Liver (tissue), 9 donors: ENCODE data around the gene DCD. TPM values are rescaled to one million over a fixed set of nuclear protein-coding genes. Genes with fewer than 3 reads are reported as not detected.
A peak's percentile ranks its signal among the peaks of the same experiment; 100 is the strongest.

Experiments used
- DNase-seq: peaks from one replicate; pipeline ENCODE4 v3.0.0-alpha.2; 2017; ENCODE audit warnings: low spot score
- H3K27ac ChIP-seq, 2 donors: one replicate each; pipeline ENCODE4 v1.7.0; 2013; ENCODE audit warnings: inconsistent platforms in 2 of 2, low read length in 2 of 2, control low read depth in 1 of 2, low read depth in 1 of 2, mild to moderate bottlenecking in 1 of 2
- H3K27me3 ChIP-seq, 4 donors: one replicate each; pipeline versions ENCODE4 v1.6.1 to v1.7.0; 2013; ENCODE audit warnings: low read length in 3 of 4, inconsistent platforms in 1 of 4, mild to moderate bottlenecking in 1 of 4, moderate library complexity in 1 of 4; ENCODE audit not compliant: control insufficient read depth in 4 of 4, insufficient read depth in 4 of 4
- H3K36me3 ChIP-seq, 4 donors: one replicate each; pipeline versions ENCODE4 v1.6.1 to v1.7.0; 2013; ENCODE audit warnings: low read length in 3 of 4, mild to moderate bottlenecking in 3 of 4, low read depth in 1 of 4, moderate library complexity in 1 of 4; ENCODE audit not compliant: control insufficient read depth in 4 of 4, insufficient read depth in 3 of 4
- H3K4me1 ChIP-seq, 4 donors: one replicate each; pipeline versions ENCODE4 v1.6.1 to v1.7.0; 2013; ENCODE audit warnings: low read length in 3 of 4, mild to moderate bottlenecking in 3 of 4, moderate library complexity in 1 of 4; ENCODE audit not compliant: control insufficient read depth in 4 of 4, insufficient read depth in 4 of 4
- H3K4me3 ChIP-seq, 3 donors: one replicate each; pipeline versions ENCODE4 v1.6.1 to v1.7.0; 2013; ENCODE audit warnings: low read length in 3 of 3, control low read depth in 1 of 3, low read depth in 1 of 3, mild to moderate bottlenecking in 1 of 3
- H3K9ac ChIP-seq, 2 donors: one replicate each; pipeline ENCODE4 v1.7.0; 2013; ENCODE audit warnings: low read length in 2 of 2, mild to moderate bottlenecking in 2 of 2, moderate library complexity in 2 of 2, control low read depth in 1 of 2, low read depth in 1 of 2
- H3K9me3 ChIP-seq, 4 donors: one replicate each; pipeline versions ENCODE4 v1.6.1 to v1.7.0; 2013; ENCODE audit warnings: low read length in 3 of 4; ENCODE audit not compliant: control insufficient read depth in 4 of 4
- EGR1 ChIP-seq, 2 donors: IDR thresholded peaks; 2 replicates each; pipeline ENCODE4 v1.6.1; 2016 to 2018; ENCODE audit warnings: antibody characterized with exemption in 2 of 2, low read depth in 2 of 2
- FOXA1 ChIP-seq: IDR thresholded peaks from 2 replicates; pipeline ENCODE4 v1.6.1; 2016; ENCODE audit warnings: antibody characterized with exemption
- GABPA ChIP-seq, 2 donors: IDR thresholded peaks in 1 of 2; conservative IDR thresholded peaks in 1 of 2; 2 replicates each; pipeline ENCODE4 v1.6.1; 2016; ENCODE audit warnings: antibody characterized with exemption in 2 of 2, mild to moderate bottlenecking in 1 of 2, moderate library complexity in 1 of 2
- HNF4A ChIP-seq, 2 donors: conservative IDR thresholded peaks; 2 replicates each; pipeline ENCODE4 v1.6.1; 2016; ENCODE audit warnings: antibody characterized with exemption in 2 of 2, mild to moderate bottlenecking in 2 of 2
- JUND ChIP-seq, 2 donors: IDR thresholded peaks; 2 replicates each; pipeline ENCODE4 v1.6.1; 2016; ENCODE audit warnings: antibody characterized with exemption in 2 of 2
- MAX ChIP-seq: IDR thresholded peaks from 2 replicates; pipeline ENCODE4 v1.6.1; 2016; ENCODE audit warnings: antibody characterized with exemption
- NR2F2 ChIP-seq: IDR thresholded peaks from 2 replicates; pipeline ENCODE4 v1.6.1; 2016; ENCODE audit warnings: antibody characterized with exemption
- RAD21 ChIP-seq, 2 donors: IDR thresholded peaks; 2 replicates each; pipeline ENCODE4 v1.6.1; 2016; ENCODE audit warnings: antibody characterized with exemption in 2 of 2, mild to moderate bottlenecking in 2 of 2
- REST ChIP-seq: IDR thresholded peaks from 2 replicates; pipeline ENCODE4 v1.6.1; 2016; ENCODE audit warnings: antibody characterized with exemption, mild to moderate bottlenecking
- RXRA ChIP-seq, 2 donors: IDR thresholded peaks; 2 replicates each; pipeline ENCODE4 v1.6.1; 2017 to 2018; ENCODE audit warnings: antibody characterized with exemption in 2 of 2, mild to moderate bottlenecking in 1 of 2
- SP1 ChIP-seq: IDR thresholded peaks from 2 replicates; pipeline ENCODE4 v1.6.1; 2018; ENCODE audit warnings: antibody characterized with exemption, mild to moderate bottlenecking
- TAF1 ChIP-seq: conservative IDR thresholded peaks from 2 replicates; pipeline ENCODE4 v1.6.1; 2016; ENCODE audit warnings: antibody characterized with exemption, mild to moderate bottlenecking
- YY1 ChIP-seq: IDR thresholded peaks from 2 replicates; pipeline ENCODE4 v1.6.1; 2016; ENCODE audit warnings: antibody characterized with exemption, mild to moderate bottlenecking
- WGBS: extraction: QIAGEN DNeasy Blood & Tissue Kit; methylation state at CpG from one replicate; pipeline ENCODE4 v1.1.7; 2013; 5-methylcytosine and 5-hydroxymethylcytosine counted together
- polyA plus RNA-seq, 2 donors: library from polyadenylated mRNA; stranded (reverse) in 1 of 2; unstranded in 1 of 2; fragments of 200-250 nt in 1 of 2; fragments of >200 nt in 1 of 2; fragmentation: Nextera tagmentation in 1 of 2; extraction: Ambion mirVana in 1 of 2; gene quantifications; one replicate each; pipeline versions ENCODE4 v1.2.1 to v1.2.3, GENCODE V29; 2013 to 2015
- total RNA-seq, 2 donors: library from RNA; depleted of rRNA; stranded (reverse); fragments of >200 nt; gene quantifications; one replicate each; pipeline ENCODE4 v1.2.3, GENCODE V29; 2014
- TF ChIP-seq, protein P1 (sequence below): IDR thresholded peaks from 2 replicates; pipeline ENCODE4 v1.6.1; 2016; ENCODE audit warnings: antibody characterized with exemption
- TF ChIP-seq, protein P2 (sequence below): fragments of 150-350 bp; IDR thresholded peaks from 2 replicates; pipeline ENCODE4 v1.5.1; 2017; ENCODE audit warnings: improper control_type of control experiment, low read depth, low read length; ENCODE audit not compliant: missing input control
- TF ChIP-seq, protein P3 (sequence below): IDR thresholded peaks from 2 replicates; pipeline ENCODE4 v1.6.1; 2016; ENCODE audit warnings: antibody characterized with exemption
- donor health status: healthy.
- donor health status: healthy.
- donor health status: healthy.
- donor health status: healthy.
- donor health status: healthy.

DCD gene
- total and polyA plus RNA-seq, 4 donors: not detected

GRCh38 chr12:54603872-54604271 lies 44.3 kb downstream of the DCD start:
- no peaks in the 10 kb centered on the region for H3K36me3 ChIP-seq
- no peak for TF ChIP-seq RXRA (IDR thresholded peaks at IDR 0.05)
- no peak for TF ChIP-seq JUND (IDR thresholded peaks at IDR 0.05)
- no peak for TF ChIP-seq REST
- TF ChIP-seq, protein P1, sequence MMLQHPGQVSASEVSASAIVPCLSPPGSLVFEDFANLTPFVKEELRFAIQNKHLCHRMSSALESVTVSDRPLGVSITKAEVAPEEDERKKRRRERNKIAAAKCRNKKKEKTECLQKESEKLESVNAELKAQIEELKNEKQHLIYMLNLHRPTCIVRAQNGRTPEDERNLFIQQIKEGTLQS: no peak
- TF ChIP-seq EGR1 (IDR thresholded peaks at IDR 0.05; ENCODE audit: low read depth in 2 of 2): no peak
- TF ChIP-seq, protein P2, sequence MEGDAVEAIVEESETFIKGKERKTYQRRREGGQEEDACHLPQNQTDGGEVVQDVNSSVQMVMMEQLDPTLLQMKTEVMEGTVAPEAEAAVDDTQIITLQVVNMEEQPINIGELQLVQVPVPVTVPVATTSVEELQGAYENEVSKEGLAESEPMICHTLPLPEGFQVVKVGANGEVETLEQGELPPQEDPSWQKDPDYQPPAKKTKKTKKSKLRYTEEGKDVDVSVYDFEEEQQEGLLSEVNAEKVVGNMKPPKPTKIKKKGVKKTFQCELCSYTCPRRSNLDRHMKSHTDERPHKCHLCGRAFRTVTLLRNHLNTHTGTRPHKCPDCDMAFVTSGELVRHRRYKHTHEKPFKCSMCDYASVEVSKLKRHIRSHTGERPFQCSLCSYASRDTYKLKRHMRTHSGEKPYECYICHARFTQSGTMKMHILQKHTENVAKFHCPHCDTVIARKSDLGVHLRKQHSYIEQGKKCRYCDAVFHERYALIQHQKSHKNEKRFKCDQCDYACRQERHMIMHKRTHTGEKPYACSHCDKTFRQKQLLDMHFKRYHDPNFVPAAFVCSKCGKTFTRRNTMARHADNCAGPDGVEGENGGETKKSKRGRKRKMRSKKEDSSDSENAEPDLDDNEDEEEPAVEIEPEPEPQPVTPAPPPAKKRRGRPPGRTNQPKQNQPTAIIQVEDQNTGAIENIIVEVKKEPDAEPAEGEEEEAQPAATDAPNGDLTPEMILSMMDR: no peak
- TF ChIP-seq GABPA (IDR thresholded peaks at IDR 0.05 in 1 of 2, conservative IDR thresholded peaks at IDR 0.05 in 1 of 2): no peak
- no peaks in the 10 kb centered on the region for H3K4me1 ChIP-seq
- no peaks in the 10 kb centered on the region for H3K9me3 ChIP-seq
- H3K27ac ChIP-seq: no peak overlapping the region
- peaks cover 0 to 2% (median 0%) of the 10 kb centered on the region in 4 donors for H3K27me3 ChIP-seq
- no peak overlapping the region for H3K4me3 ChIP-seq
- 89% methylated on average over 5 of the region's 5 CpGs for WGBS
- no peak overlapping the region for H3K9ac ChIP-seq
- DNase-seq: no peak

DNA sequence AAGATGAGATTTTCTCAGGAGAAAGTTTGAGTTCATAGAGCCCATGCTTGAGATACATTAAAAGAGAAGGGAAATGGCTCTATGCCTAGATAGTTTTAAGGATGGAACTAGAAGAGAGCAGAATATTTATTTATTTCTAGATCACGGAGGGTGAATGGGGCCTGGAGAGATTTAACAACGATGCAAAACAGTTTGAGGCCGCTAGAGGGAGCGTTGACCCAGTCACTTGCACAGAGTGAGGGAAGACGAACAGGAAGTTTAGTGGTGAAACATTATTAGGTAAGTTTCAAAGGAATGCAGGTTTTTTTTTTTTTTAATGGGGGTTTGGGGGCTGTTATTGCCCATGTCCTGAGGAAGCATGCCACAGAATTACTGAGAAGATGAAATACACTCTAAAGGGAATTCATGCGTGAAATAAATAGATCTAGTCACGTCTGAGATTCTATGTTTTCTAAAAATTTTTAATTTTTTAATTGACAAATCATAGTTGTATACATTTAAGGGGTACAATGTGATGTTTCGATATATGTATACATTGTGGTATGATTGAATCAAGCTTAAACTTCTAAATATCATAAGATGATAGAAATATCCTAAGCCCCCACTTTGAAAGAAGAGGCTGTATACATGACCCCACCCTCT lies 44.9 kb downstream of the DCD start:
- H3K27me3 ChIP-seq: no peaks in the 10 kb centered on the region
- no peak for DNase-seq
- no peaks in the 10 kb centered on the region for H3K36me3 ChIP-seq
- H3K9me3 ChIP-seq: no peaks in the 10 kb centered on the region
- H3K9ac ChIP-seq: no peak overlapping the region
- TF ChIP-seq NR2F2 (no peak), YY1 (no peak), GABPA (IDR thresholded peaks at IDR 0.05 in 1 of 2, conservative IDR thresholded peaks at IDR 0.05 in 1 of 2) (no peak), MAX (no peak), RXRA (IDR thresholded peaks at IDR 0.05) (no peak), EGR1 (IDR thresholded peaks at IDR 0.05; ENCODE audit: low read depth in 2 of 2) (no peak), HNF4A (conservative IDR thresholded peaks at IDR 0.05) (no peak), TAF1 (no peak), RAD21 (IDR thresholded peaks at IDR 0.05) (peak; percentile 76 to 81), JUND (IDR thresholded peaks at IDR 0.05) (no peak), SP1 (no peak), FOXA1 (no peak)
- TF ChIP-seq, protein P2: peak; percentile 79
- TF ChIP-seq, protein P3, sequence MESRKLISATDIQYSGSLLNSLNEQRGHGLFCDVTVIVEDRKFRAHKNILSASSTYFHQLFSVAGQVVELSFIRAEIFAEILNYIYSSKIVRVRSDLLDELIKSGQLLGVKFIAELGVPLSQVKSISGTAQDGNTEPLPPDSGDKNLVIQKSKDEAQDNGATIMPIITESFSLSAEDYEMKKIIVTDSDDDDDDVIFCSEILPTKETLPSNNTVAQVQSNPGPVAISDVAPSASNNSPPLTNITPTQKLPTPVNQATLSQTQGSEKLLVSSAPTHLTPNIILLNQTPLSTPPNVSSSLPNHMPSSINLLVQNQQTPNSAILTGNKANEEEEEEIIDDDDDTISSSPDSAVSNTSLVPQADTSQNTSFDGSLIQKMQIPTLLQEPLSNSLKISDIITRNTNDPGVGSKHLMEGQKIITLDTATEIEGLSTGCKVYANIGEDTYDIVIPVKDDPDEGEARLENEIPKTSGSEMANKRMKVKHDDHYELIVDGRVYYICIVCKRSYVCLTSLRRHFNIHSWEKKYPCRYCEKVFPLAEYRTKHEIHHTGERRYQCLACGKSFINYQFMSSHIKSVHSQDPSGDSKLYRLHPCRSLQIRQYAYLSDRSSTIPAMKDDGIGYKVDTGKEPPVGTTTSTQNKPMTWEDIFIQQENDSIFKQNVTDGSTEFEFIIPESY: no peak
- 20% methylated on average over 8 of the region's 8 CpGs for WGBS
- H3K4me3 ChIP-seq: no peak overlapping the region
- no peaks in the 10 kb centered on the region for H3K4me1 ChIP-seq
- H3K27ac ChIP-seq: no peak overlapping the region
